Stimulated activated CD8-positive, alpha-beta memory T cell treated with anti-CD3 and anti-CD28 coated beads, Interleukin-7, amount 100 ng/mL, for 4 hours (primary cell): ENCODE measurements around the gene PCNX3.
A peak's percentile ranks its signal among the peaks of the same experiment; 100 is the strongest.

Source experiments
- DNase-seq, 2 donors: peaks; one replicate each; pipeline ENCODE4 v3.0.0-alpha.2; 2020; ENCODE audit warnings: low read depth in 2 of 2

The PCNX3 gene

DNA sequence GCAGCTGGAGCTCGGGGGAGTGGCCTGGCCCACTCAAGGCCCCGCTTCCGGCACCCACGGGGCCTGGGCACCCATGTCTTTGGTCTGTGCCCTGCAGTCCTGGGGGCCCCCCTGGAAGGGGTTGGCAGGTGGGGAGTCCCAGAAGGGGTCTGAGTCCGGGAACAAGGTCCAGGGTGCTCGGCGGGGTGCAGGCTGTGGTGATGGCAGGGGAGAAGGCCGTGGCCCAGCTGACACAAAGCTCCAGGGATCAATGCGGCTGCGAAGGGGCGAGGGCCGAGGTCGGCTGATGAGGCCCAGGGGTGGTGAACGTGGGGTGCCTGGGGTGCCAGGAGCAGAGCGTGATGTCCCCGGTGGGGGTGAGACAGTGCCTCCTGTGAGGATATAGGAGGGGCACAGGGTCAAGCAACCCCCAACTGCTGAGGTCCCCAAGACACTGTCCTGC is 17.3 kb upstream of the PCNX3 start:
- no peak for DNase-seq

DNA sequence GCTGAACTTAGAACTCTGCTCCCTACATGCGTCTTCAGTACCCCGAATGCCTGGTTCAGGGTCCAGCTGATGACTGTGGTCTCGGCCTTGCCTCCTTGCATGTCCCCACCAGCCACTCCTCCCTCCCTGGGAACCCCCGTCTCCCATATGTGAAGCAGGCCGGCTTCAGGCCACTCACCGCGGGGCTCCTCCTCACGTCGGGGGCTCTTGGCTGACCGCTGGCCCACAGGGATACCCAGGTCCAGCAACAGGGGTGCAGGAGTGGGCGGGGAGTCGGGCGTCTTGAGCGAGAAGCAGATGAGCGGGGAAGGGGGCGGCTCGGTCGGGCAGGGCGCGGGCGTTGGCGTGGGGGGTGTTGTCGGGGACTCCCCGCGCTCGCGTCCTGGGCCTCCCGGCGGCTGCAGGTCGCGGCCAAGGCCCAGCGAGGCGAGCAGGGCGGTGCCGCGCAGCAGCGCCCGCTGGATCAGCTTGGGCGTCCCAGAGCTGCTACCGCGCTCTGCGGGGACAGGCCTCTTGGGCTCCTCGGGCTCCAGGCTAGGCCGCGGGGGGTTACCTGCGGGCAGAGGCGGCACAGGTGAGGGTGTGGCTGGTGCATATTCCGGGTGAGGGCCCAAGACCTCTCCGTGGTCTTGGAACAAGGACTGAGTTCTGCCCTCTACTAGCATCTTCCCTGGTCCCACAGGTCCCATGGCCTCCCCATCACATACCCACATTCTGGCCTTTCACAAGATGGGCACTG is 16.2 kb upstream of the PCNX3 start:
- no peak for DNase-seq

DNA sequence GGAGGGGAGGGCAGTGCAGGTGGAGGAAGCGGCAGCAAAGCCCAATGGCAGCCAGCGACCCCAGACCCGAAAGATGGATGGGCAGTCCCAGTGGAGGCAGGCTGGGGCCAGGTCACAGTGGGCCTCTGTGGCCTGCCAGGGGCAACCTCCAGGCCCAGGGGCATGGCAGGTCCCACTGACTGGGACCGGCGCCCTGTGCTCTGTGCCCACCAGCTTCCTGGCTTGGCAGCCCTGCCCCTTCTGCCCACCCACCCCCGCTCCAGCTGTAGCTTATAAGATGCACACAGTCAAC is 15.7 kb upstream of the PCNX3 start:
- DNase-seq = no peak

GRCh38 chr11:65604258-65604657 is 11.3 kb upstream of the PCNX3 start:
- DNase-seq = no peak

DNA sequence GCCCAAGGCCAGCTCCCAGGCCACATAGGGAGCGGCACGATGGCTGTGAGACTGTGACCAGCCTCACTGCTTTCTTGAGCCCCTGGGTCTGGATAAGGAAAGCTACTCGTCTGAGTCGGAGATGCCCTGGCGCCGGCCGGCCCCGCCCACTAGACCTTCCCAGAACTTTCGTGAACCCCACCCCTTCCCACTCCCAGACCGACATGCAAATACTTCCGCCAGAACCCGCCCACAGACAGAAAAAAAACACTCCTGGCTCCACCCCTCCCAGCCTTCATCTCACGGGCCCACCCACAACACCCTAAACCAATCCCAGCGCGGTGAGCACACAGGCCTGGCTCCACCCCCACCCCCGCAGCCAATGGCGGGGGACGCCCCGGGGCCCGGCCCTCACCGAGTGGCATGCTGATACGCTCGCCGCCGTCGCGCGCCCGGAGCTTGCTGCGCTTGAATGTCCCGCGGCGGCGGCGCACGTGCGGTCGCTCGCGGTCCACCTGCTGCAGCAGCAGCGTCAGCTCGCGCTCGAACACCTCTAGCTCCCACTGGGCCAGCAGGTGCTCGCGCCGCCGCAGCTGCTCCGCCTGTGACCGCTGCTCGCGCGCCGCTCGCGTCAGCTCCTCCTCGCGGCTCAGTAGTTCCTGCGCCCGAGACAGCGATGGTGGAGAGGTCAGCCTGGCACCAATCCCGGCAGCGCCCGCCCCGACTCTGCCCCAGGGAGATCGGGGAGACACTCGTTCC is 8.5 kb upstream of the PCNX3 start:
- no peak for DNase-seq

- no peak for DNase-seq
Observed at GRCh38 chr11:65607614-65608426, 7.8 kb upstream of the PCNX3 start.

GRCh38 chr11:65609229-65609628 is 6.3 kb upstream of the PCNX3 start:
- DNase-seq = no peak

GRCh38 chr11:65609665-65610064 is 5.9 kb upstream of the PCNX3 start:
- no peak for DNase-seq

- no peak for DNase-seq
Observed at GRCh38 chr11:65610404-65610803, 5.2 kb upstream of the PCNX3 start.

DNA sequence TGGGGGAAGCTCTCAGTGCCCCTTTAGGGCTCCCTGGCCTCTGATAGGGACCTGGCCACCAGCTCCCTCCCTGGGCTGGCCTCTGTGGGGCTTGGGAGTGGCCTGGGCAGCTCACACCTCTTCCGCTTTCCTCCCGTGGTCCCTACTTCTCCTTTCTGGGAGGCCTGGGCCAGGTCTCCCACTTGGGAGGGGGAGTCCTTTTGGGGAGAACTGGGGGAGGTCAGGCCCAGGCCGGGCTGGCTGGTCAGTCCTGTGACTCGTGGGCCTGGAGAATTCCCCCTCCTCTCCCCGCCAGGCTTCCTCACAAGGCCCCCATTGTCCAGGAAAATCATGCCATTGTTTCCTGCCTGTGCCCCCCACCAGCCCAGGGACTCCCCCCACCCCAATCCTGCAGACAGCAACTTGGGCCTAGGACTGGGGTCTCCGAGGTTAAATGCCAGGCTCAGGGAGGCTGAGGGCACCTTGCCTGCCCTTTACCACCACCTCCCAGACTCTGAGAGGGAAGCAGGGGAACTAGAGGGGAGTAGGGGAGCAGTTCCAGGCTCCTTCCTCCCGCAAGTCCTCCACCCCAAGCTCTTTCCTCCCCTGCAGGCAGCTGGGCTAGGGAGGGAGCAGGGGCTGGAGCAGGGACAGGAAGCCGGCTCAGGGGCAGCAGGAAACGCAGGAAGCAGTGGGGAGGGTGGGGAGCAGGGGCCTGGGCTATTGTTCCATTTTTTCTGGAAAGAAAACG is 4.4 kb upstream of the PCNX3 start:
- no peak for DNase-seq

GRCh38 chr11:65611758-65612603 is 3.6 kb upstream of the PCNX3 start:
- DNase-seq = no peak

- DNase-seq = no peak
Observed at GRCh38 chr11:65612691-65613090, 2.9 kb upstream of the PCNX3 start.

DNA sequence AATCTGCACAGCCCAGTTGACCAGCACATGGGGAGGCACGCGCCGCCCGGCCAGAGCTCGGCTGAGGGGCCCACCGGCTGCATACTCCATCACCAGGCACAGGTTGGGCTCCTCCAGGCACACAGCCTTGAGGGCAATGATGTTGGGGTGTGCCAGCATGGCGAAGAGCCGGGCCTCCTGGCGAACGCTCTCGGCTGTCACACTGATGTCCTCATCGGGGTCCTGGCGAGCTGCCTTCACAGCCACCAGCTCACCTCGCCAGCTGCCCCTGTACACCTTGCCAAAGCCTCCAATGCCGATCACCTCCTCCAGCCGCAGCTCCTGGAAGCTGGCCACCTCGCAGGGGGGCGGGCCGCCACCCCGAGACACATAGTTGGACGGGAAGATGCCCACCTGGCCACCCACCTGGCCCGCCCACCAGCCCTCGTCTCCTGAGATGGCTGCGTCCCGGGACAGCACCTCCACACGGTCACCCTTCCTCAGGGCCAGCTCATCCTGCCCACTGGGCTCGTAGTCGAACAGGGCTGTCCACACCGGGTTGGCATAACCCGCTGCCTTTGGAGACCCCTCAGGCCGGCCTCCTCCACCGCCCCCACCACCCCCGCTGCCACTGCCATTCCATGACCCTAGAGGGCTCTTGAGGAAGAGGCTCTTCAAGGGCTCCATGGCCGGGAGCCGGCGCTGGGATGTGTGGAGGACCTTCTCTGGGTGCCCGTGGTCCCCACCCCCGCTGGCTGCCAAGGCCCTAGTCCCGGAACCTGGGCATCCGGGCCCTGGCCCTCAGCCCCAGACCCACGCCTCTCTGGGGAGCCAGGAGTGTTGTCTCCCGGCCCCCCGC is 2.3 kb upstream of the PCNX3 start:
- DNase-seq = no peak

DNA sequence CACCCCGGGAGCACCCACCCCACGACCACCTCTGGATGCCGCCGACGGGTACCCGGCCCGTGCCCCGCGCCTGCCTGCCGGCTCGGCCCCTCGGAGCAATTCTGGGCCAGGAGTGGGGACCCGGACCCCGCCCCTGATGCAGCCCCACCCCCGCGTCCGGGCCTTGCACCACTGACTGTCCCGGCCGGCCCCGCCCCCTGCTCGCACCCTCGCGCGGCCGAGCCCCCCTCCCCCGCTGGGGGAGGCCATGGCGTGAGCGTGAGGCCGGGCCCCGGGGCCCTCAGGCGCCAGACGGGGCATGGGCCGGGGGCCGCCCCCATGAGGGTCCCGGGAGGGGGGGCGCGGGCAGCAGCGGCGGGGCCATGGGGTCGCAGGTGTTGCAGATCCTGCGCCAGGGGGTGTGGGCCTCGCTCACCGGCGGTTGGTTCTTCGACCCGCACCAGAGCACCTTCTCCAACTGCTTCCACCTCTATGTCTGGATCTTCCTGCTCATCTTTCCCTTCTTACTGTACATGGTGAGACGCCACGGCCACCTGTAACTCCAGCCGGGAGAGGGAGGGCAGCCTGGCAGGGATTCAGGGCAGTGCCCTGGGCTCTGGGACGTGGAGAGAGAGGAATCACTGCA is 486 bp downstream of the PCNX3 start:
- peak in 1 of 2 donors; percentile 45 for DNase-seq

DNA sequence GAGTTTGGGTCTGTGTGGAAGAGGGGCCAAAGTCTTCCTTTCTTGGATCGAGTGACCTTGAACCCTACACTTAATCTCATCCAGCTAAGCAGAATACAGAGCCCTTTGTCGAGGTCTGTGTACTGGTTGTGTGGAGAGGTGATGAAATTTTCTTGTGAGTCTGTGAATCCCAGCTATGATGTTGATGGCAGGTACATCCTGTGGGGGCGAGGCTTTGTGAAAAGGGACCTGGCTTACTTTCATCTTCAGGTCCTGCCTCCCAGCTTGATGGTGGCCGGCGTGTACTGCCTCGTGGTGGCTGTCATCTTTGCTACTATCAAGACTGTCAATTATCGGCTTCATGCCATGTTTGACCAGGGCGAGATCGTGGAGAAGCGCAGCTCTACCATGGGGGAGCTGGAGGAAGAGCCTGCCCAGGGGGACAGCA is 1.0 kb downstream of the PCNX3 start:
- DNase-seq = no peak

DNA sequence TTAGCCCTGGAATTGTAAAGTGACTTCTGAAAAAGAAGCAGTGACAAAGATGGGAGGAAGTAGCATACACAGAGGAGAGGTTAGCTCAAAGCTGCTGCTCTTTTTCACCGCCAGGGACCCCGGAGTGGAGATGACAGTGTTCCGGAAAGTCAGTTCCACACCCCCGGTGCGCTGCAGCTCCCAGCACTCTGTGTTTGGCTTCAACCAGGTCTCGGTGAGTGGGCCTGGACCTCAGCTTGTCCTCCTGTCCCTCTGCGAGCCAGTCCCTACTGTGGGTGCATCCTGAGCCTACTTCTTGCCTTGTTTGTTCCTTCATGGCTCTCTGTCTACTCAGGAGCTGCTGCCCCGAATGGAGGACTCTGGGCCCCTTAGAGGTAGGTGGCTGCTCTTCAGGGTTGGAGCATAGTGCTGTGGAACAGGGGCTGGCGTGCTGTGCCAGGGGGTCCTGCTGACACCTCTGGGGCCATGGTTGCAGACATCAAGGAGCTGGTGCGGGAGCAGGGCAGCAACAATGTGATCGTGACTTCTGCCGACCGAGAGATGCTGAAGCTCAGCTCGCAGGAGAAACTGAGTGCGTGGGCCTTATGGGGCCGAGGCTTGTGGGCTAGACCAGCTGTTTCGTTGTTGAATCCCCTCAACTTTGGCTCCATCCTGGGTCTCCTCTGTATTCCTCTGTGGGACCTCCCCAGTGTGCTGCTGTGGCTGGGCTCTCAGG is 1.7 kb downstream of the PCNX3 start:
- no peak for DNase-seq

- DNase-seq = no peak
Observed at GRCh38 chr11:65617990-65618751, 2.6 kb downstream of the PCNX3 start.

GRCh38 chr11:65618763-65619162 is 3.2 kb downstream of the PCNX3 start:
- DNase-seq = no peak
